ENCODE measurements around the gene LRP6. TPM values are rescaled to one million over a fixed set of nuclear protein-coding genes. Genes with fewer than 3 reads are reported as not detected.

Gene LRP6
- total and polyA plus RNA-seq, 10 of the 15 experiments (the other 5 are each of a cell fraction or from before 2014, with no cell fraction given), result 1.5 to 14.9 (median 6.1) TPM

DNA sequence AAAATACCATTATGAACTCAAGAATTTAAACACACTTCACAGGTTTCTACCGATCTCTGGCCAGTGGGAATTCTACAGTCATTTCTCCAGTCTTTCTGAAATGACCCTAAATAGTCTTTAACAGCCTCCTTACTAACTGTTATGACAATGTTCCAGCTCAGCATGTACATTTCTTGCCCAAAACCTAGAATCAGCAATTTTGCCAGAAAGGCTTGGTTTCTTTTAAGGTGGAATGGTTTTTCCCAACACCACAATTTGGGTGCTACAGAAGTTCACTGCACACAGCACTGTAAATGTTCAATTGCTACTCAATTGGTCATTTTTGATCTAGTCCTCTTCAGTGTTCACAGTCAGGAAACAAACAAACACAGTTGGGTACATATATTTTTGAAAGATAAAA lies 69.7 kb downstream of the LRP6 start:
- intact Hi-C loops (cut with micrococcal nuclease; ENCODE audit: unreplicated experiment) (no loop called here), in situ Hi-C loops (cut with MboI) (no loop called here)
- ChIA-PET RAD21 (ENCODE audit: unreplicated experiment) (no interaction called here), POLR2A (interaction anchor here (0.6 kb wide), 1 partner anchor 20 kb away, joined by 3 read pairs; no protein-coding TSS in a partner anchor), SMC1A (ENCODE audit: uncharacterized antibody, unreplicated experiment) (no interaction called here), CTCF (no interaction called here)
- peaks cover 1% of the 10 kb centered on the region; the same call in 1 of the 3 replicates for H3K9me3 ChIP-seq (replicated peaks; ENCODE audit: control insufficient read depth, insufficient read depth, low read length)
- no peaks in the 10 kb centered on the region for H3K27me3 ChIP-seq (replicated peaks in 1 of 2; ENCODE audit: control insufficient read depth in 2 of 2, insufficient read depth in 2 of 2, low read length in 1 of 2)
- no peak for FAIRE-seq
- ATAC-seq, result no peak
- H2AFZ ChIP-seq (ENCODE audit: control insufficient read depth, low read depth, low read length), result no peak overlapping the region
- peaks cover 3% of the 10 kb centered on the region; the same call in 1 of the 2 replicates for H3K4me1 ChIP-seq (ENCODE audit: control insufficient read depth, insufficient read depth, low read length)
- H3K79me2 ChIP-seq (ENCODE audit: control insufficient read depth, insufficient read depth, low read length), result no peaks in the 10 kb centered on the region
- no peak for TF ChIP-seq MEF2B (IDR thresholded peaks at IDR 0.05; ENCODE audit: partially characterized antibody, poor library complexity, severe bottlenecking)
- TF ChIP-seq CREB1 (IDR thresholded peaks at IDR 0.05; ENCODE audit: low read depth), result no peak
- no peak for TF ChIP-seq BRCA1 (IDR thresholded peaks at IDR 0.05; ENCODE audit: low read depth, low read length)
- no peak for TF ChIP-seq RELA (IDR thresholded peaks at IDR 0.05; ENCODE audit: borderline replicate concordance, partially characterized antibody)
- TF ChIP-seq ATF7 (IDR thresholded peaks at IDR 0.05; ENCODE audit: low read depth), result no peak
- TF ChIP-seq NRF1 (conservative IDR thresholded peaks at IDR 0.05; ENCODE audit: low read depth, low read length), result no peak
- no peak for TF ChIP-seq SP1 (IDR thresholded peaks at IDR 0.05; ENCODE audit: low read depth, low read length)
- no peak for TF ChIP-seq TAF1 (IDR thresholded peaks at IDR 0.05; ENCODE audit: borderline replicate concordance, low read depth, low read length)
- no peak for TF ChIP-seq RB1 (IDR thresholded peaks at IDR 0.05; ENCODE audit: borderline replicate concordance)
- no peaks in the 10 kb centered on the region for H4K20me1 ChIP-seq (ENCODE audit: control insufficient read depth, insufficient read depth)
- BruUV-seq (replicated peaks), result no TSS peak
- no peak for DNase-seq (ENCODE audit: low read depth, low spot score)
- no peak overlapping the region for H3K4me2 ChIP-seq (ENCODE audit: control insufficient read depth, insufficient read depth)
- WGBS (ENCODE audit: insufficient coverage, insufficient replicate concordance, low lambda C conversion rate, missing lambda C conversion rate), result 9% methylated on average over 1 of the region's 1 CpG
- H3K4me3 ChIP-seq, result no peak overlapping the region
- H3K27ac ChIP-seq (ENCODE audit: control insufficient read depth, insufficient read depth), result no peak overlapping the region
- no peaks in the 10 kb centered on the region for H3K36me3 ChIP-seq (ENCODE audit: control insufficient read depth in 2 of 2, insufficient read depth in 2 of 2, low read length in 1 of 2)
- H3K9ac ChIP-seq (ENCODE audit: control insufficient read depth, insufficient read depth, low read length), result no peak overlapping the region

DNA sequence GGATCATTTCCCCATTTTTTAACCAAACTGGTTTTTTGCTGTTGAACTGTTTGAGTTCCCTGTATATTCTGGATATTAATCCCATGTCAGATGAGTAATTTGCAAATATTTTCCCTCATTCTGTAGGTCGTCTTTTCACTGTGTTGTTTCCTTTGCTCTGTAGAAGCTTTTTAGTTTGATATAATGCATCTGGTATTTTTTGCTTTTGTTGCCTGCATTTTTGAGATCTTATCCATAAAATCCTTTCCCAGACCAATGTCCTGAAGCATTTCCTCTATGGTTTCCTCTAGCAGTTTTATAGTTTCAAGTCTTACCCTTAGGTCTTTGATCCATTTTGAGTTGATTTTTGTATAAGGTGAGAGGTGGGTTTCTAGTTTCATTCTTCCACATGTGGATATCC lies 71.3 kb downstream of the LRP6 start:
- no peak for ATAC-seq
- 0% methylated on average over 1 of the region's 1 CpG for WGBS (ENCODE audit: insufficient coverage, insufficient replicate concordance, low lambda C conversion rate, missing lambda C conversion rate)
- TF ChIP-seq, protein P1, sequence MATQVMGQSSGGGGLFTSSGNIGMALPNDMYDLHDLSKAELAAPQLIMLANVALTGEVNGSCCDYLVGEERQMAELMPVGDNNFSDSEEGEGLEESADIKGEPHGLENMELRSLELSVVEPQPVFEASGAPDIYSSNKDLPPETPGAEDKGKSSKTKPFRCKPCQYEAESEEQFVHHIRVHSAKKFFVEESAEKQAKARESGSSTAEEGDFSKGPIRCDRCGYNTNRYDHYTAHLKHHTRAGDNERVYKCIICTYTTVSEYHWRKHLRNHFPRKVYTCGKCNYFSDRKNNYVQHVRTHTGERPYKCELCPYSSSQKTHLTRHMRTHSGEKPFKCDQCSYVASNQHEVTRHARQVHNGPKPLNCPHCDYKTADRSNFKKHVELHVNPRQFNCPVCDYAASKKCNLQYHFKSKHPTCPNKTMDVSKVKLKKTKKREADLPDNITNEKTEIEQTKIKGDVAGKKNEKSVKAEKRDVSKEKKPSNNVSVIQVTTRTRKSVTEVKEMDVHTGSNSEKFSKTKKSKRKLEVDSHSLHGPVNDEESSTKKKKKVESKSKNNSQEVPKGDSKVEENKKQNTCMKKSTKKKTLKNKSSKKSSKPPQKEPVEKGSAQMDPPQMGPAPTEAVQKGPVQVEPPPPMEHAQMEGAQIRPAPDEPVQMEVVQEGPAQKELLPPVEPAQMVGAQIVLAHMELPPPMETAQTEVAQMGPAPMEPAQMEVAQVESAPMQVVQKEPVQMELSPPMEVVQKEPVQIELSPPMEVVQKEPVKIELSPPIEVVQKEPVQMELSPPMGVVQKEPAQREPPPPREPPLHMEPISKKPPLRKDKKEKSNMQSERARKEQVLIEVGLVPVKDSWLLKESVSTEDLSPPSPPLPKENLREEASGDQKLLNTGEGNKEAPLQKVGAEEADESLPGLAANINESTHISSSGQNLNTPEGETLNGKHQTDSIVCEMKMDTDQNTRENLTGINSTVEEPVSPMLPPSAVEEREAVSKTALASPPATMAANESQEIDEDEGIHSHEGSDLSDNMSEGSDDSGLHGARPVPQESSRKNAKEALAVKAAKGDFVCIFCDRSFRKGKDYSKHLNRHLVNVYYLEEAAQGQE (IDR thresholded peaks at IDR 0.05; ENCODE audit: low read depth, low read length), result no peak
- TF ChIP-seq, protein P2, sequence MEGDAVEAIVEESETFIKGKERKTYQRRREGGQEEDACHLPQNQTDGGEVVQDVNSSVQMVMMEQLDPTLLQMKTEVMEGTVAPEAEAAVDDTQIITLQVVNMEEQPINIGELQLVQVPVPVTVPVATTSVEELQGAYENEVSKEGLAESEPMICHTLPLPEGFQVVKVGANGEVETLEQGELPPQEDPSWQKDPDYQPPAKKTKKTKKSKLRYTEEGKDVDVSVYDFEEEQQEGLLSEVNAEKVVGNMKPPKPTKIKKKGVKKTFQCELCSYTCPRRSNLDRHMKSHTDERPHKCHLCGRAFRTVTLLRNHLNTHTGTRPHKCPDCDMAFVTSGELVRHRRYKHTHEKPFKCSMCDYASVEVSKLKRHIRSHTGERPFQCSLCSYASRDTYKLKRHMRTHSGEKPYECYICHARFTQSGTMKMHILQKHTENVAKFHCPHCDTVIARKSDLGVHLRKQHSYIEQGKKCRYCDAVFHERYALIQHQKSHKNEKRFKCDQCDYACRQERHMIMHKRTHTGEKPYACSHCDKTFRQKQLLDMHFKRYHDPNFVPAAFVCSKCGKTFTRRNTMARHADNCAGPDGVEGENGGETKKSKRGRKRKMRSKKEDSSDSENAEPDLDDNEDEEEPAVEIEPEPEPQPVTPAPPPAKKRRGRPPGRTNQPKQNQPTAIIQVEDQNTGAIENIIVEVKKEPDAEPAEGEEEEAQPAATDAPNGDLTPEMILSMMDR (IDR thresholded peaks at IDR 0.05 in 2 of 3, conservative IDR thresholded peaks at IDR 0.05 in 1 of 3; ENCODE audit: control insufficient read depth in 2 of 3, extremely low read depth in 1 of 3, insufficient read depth in 1 of 3, low read depth in 3 of 3, low read length in 3 of 3), result no peak
- TF ChIP-seq, protein P3, sequence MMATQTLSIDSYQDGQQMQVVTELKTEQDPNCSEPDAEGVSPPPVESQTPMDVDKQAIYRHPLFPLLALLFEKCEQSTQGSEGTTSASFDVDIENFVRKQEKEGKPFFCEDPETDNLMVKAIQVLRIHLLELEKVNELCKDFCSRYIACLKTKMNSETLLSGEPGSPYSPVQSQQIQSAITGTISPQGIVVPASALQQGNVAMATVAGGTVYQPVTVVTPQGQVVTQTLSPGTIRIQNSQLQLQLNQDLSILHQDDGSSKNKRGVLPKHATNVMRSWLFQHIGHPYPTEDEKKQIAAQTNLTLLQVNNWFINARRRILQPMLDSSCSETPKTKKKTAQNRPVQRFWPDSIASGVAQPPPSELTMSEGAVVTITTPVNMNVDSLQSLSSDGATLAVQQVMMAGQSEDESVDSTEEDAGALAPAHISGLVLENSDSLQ (IDR thresholded peaks at IDR 0.05), result no peak
- ChIA-PET SMC1A (ENCODE audit: uncharacterized antibody, unreplicated experiment) (interaction anchor here (0.6 to 0.8 kb wide), 2 partner anchors 14 to 1138 kb away, joined by 3 read pairs; no protein-coding TSS in a partner anchor), RAD21 (ENCODE audit: unreplicated experiment) (no interaction called here), POLR2A (no interaction called here), CTCF (no interaction called here)
- Histone ChIP-seq H2AFZ (ENCODE audit: control insufficient read depth, low read depth, low read length) (no peak overlapping the region), H3K27me3 (replicated peaks in 1 of 2; ENCODE audit: control insufficient read depth in 2 of 2, insufficient read depth in 2 of 2, low read length in 1 of 2) (no peaks in the 10 kb centered on the region), H3K4me1 (ENCODE audit: control insufficient read depth, insufficient read depth, low read length) (no peaks in the 10 kb centered on the region), H3K36me3 (ENCODE audit: control insufficient read depth in 2 of 2, insufficient read depth in 2 of 2, low read length in 1 of 2) (no peaks in the 10 kb centered on the region), H4K20me1 (ENCODE audit: control insufficient read depth, insufficient read depth) (no peaks in the 10 kb centered on the region), H3K27ac (ENCODE audit: control insufficient read depth, insufficient read depth) (no peak overlapping the region), H3K79me2 (ENCODE audit: control insufficient read depth, insufficient read depth, low read length) (no peaks in the 10 kb centered on the region), H3K9ac (ENCODE audit: control insufficient read depth, insufficient read depth, low read length) (no peak overlapping the region), H3K4me2 (ENCODE audit: control insufficient read depth, insufficient read depth) (no peak overlapping the region), H3K9me3 (replicated peaks; ENCODE audit: control insufficient read depth, insufficient read depth, low read length) (peaks cover 1% of the 10 kb centered on the region; the same call in 1 of the 3 replicates), H3K4me3 (no peak overlapping the region)
- no peak for FAIRE-seq
- intact Hi-C loops (cut with micrococcal nuclease; ENCODE audit: unreplicated experiment), result no loop called here
- DNase-seq (ENCODE audit: low read depth, low spot score), result no peak
- in situ Hi-C loops (cut with MboI), result no loop called here
- BruUV-seq (replicated peaks), result no TSS peak

All from GM12878 (cell line).